ENCODE results near the gene ADM5.

DNA sequence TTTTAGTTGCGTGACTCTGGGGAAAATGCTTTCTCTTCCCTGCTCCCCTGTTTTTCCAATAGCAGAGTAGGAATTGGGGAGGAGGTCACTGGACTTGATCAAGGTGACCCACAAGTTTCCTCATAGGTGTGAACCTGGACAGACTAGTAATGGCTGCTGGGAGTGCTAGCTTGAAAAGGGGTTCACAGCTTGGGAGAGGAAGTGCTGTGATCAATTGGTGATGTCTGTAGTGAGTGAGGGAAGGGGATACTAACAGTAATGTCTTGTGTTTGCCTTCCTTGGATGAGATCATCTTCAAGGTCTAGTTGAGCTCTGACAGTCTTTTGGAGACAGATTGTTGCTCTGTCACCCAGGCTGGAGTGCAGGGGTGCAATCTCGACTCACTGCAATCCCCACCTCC is 21.9 kb upstream of the ADM5 start:
- TF ChIP-seq, protein P1, sequence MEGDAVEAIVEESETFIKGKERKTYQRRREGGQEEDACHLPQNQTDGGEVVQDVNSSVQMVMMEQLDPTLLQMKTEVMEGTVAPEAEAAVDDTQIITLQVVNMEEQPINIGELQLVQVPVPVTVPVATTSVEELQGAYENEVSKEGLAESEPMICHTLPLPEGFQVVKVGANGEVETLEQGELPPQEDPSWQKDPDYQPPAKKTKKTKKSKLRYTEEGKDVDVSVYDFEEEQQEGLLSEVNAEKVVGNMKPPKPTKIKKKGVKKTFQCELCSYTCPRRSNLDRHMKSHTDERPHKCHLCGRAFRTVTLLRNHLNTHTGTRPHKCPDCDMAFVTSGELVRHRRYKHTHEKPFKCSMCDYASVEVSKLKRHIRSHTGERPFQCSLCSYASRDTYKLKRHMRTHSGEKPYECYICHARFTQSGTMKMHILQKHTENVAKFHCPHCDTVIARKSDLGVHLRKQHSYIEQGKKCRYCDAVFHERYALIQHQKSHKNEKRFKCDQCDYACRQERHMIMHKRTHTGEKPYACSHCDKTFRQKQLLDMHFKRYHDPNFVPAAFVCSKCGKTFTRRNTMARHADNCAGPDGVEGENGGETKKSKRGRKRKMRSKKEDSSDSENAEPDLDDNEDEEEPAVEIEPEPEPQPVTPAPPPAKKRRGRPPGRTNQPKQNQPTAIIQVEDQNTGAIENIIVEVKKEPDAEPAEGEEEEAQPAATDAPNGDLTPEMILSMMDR (conservative IDR thresholded peaks at IDR 0.05 in 1 of 2, IDR thresholded peaks at IDR 0.05 in 1 of 2; ENCODE audit: low read depth in 1 of 2, low read length in 2 of 2): no peak
- TF ChIP-seq EZH2 (IDR thresholded peaks at IDR 0.05; ENCODE audit: low read length, missing control alignments): no peak

All from fibroblast of lung (primary cell).